ENCODE data around the gene CLDN14.

DNA sequence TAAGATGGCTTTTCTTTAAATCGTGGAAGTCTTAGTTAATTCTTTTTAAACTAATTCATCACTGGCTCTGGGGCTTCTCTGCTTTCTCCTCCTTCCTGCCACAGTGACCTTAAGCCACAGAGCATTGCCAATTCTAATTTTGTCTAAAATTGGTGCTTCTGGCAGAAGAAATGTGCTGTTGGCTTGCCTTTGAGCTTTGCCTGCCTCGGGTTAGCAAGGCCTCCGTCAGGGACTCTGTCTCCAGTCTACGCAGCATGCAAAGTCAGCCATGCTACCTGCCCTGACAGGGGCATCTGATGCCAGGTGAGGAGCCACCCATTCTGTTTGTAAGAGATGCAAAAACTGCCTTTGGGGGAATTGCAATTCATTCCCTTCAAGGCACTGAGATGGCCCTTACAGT, 25.2 kb downstream of the CLDN14 start:
- TF ChIP-seq, protein P1, sequence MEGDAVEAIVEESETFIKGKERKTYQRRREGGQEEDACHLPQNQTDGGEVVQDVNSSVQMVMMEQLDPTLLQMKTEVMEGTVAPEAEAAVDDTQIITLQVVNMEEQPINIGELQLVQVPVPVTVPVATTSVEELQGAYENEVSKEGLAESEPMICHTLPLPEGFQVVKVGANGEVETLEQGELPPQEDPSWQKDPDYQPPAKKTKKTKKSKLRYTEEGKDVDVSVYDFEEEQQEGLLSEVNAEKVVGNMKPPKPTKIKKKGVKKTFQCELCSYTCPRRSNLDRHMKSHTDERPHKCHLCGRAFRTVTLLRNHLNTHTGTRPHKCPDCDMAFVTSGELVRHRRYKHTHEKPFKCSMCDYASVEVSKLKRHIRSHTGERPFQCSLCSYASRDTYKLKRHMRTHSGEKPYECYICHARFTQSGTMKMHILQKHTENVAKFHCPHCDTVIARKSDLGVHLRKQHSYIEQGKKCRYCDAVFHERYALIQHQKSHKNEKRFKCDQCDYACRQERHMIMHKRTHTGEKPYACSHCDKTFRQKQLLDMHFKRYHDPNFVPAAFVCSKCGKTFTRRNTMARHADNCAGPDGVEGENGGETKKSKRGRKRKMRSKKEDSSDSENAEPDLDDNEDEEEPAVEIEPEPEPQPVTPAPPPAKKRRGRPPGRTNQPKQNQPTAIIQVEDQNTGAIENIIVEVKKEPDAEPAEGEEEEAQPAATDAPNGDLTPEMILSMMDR (IDR thresholded peaks at IDR 0.05; ENCODE audit: low read length) = no peak
- no peak for TF ChIP-seq EZH2phosphoT487 (IDR thresholded peaks at IDR 0.05; ENCODE audit: low read length)
- TF ChIP-seq EZH2 (optimal IDR thresholded peaks at IDR 0.05; ENCODE audit: low read depth, low read length) = no peak
